Breast epithelium (tissue), 4 donors: Measurements from ENCODE around the gene WNK2. TPM values are rescaled to one million over a fixed set of nuclear protein-coding genes. Genes with fewer than 3 reads are reported as not detected.
"Not testable (repeated sequence)": the region's sequence is repeated elsewhere in the genome, so short reads cannot be mapped to it uniquely, and the experiment has no call there.

Source experiments
- DNase-seq, 2 donors: peaks; one replicate each; pipeline ENCODE4 v3.0.0-alpha.2; 2019; ENCODE audit warnings: low spot score in 2 of 2
- H3K27ac ChIP-seq, 2 donors: fragments of 200-600 bp; sonication (generic) in 1 of 2; one replicate each; pipeline ENCODE4 v1.5.1; 2016 to 2019; ENCODE audit warnings: mild to moderate bottlenecking in 1 of 2
- H3K27me3 ChIP-seq, 2 donors: fragments of 200-600 bp; sonication (generic) in 1 of 2; one replicate each; pipeline versions ENCODE4 v1.5.1 to v1.6.0; 2017 to 2019; ENCODE audit warnings: control low read depth in 1 of 2, mild to moderate bottlenecking in 1 of 2
- H3K36me3 ChIP-seq: fragments of 200-600 bp; one replicate; pipeline ENCODE4 v1.5.1; 2019
- H3K4me1 ChIP-seq, 2 donors: fragments of 200-600 bp; sonication (generic); one replicate each; pipeline ENCODE4 v1.5.1; 2016 to 2019; ENCODE audit warnings: control low read depth in 1 of 2
- H3K4me3 ChIP-seq, 3 donors: fragments of 200-600 bp; sonication (generic); 1 replicate in 2 of 3; 2 replicates in 1 of 3; pipeline ENCODE4 v1.5.1; 2016 to 2019; ENCODE audit warnings: mild to moderate bottlenecking in 3 of 3, moderate library complexity in 2 of 3
- H3K9me3 ChIP-seq, 2 donors: fragments of 200-600 bp; sonication (generic) in 1 of 2; one replicate each; pipeline ENCODE4 v1.5.1; 2016 to 2019; ENCODE audit warnings: control low read depth in 1 of 2
- POLR2A ChIP-seq: fragments of 450-650 bp; IDR thresholded peaks from one replicate; pipeline ENCODE4 v1.6.1; 2016; ENCODE audit warnings: antibody characterized with exemption, mild to moderate bottlenecking, moderate library complexity
- POLR2AphosphoS5 ChIP-seq, 3 donors: sonication (generic); formaldehyde crosslinking; IDR thresholded peaks; one replicate each; pipeline ENCODE4 v1.6.1; 2017; ENCODE audit warnings: antibody characterized with exemption in 3 of 3
- intact Hi-C: fragments of 100-400 bp; cut with DNase I; formaldehyde crosslinking; loops from one replicate; pipeline ENCODE4 v1.15.1; 2023; ENCODE audit warnings: low total_unique reads
- total RNA-seq, 3 donors: library from RNA; depleted of rRNA; stranded (reverse); fragments of >200 nt; gene quantifications; one replicate each; pipeline ENCODE4 v1.1.0, GENCODE V29; 2016
- TF ChIP-seq, protein P1 (sequence below), 3 donors: fragments of 450-650 bp; IDR thresholded peaks; one replicate each; pipeline ENCODE4 v1.5.1; 2016 to 2017; ENCODE audit warnings: antibody characterized with exemption in 3 of 3, mild to moderate bottlenecking in 3 of 3, moderate library complexity in 3 of 3

The WNK2 gene
- total RNA-seq, 3 donors from 2014 or later = 9.1 to 28.5 TPM; not detected in 1

DNA sequence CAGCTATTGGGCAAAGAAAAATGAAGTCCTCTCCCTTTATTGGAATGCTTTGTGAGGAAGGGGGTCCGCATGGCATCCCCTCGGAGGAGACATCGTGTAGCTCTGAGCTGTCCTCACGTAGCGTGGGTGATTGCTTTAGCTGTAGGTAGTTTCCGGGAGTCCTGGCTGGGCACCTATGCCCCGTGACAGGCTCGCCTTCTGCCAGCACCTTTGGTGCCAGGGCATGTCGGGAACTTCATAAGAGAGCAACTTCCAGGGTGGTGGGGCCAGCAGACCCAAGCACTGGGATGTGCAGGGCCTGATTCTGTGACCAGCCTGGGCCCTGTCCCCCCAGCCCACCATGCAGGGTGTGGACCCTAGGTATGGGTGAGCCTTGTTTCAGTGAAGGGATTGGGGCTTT lies 64.0 kb downstream of the WNK2 start:
- H3K27ac ChIP-seq = no peak overlapping the region
- H3K4me3 ChIP-seq = no peak overlapping the region
- H3K27me3 ChIP-seq = no peaks in the 10 kb centered on the region
- no peak for DNase-seq
- H3K36me3 ChIP-seq = no peaks in the 10 kb centered on the region
- no peaks in the 10 kb centered on the region for H3K9me3 ChIP-seq
- no peaks in the 10 kb centered on the region for H3K4me1 ChIP-seq
- no peak for TF ChIP-seq POLR2AphosphoS5 (IDR thresholded peaks at IDR 0.05)
- TF ChIP-seq POLR2A = no peak
- TF ChIP-seq, protein P1, sequence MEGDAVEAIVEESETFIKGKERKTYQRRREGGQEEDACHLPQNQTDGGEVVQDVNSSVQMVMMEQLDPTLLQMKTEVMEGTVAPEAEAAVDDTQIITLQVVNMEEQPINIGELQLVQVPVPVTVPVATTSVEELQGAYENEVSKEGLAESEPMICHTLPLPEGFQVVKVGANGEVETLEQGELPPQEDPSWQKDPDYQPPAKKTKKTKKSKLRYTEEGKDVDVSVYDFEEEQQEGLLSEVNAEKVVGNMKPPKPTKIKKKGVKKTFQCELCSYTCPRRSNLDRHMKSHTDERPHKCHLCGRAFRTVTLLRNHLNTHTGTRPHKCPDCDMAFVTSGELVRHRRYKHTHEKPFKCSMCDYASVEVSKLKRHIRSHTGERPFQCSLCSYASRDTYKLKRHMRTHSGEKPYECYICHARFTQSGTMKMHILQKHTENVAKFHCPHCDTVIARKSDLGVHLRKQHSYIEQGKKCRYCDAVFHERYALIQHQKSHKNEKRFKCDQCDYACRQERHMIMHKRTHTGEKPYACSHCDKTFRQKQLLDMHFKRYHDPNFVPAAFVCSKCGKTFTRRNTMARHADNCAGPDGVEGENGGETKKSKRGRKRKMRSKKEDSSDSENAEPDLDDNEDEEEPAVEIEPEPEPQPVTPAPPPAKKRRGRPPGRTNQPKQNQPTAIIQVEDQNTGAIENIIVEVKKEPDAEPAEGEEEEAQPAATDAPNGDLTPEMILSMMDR (IDR thresholded peaks at IDR 0.05) = no peak
- intact Hi-C loops = no loop called here

DNA sequence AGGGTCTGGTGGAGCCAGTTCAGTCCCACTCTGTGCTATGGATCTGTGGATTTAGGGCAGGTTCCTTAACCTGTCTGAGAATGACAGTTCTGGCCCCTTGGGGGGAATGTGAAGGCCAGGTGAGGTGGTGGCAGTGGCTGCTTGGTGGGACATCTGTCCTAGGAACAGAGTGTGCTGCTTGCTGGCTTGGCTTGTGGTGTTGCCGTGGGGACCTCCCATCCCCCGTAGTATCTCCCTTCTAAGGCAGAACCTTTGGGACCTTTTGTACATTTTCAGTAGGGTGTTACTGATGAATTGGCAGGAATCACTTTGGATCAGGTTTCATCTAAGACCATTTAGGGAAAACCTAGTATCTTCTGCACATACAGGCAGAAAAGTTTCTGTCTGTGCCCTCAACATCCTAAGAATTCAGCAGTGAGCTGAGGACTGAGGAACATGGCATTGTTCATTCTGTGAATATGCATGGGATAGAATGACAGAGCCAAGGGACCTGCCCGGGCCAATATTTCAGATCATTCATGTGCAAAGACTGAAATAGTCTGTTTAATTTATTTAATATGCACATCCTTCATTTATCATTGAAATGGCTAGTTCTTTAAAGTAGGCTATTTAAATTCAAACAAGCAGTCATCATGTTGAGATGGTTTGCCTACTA lies 64.6 kb downstream of the WNK2 start:
- Histone ChIP-seq H3K27me3 (no peaks in the 10 kb centered on the region), H3K36me3 (no peaks in the 10 kb centered on the region), H3K27ac (no peak overlapping the region), H3K4me3 (no peak overlapping the region), H3K4me1 (no peaks in the 10 kb centered on the region), H3K9me3 (no peaks in the 10 kb centered on the region)
- TF ChIP-seq, protein P1 (IDR thresholded peaks at IDR 0.05) = no peak
- DNase-seq = no peak
- intact Hi-C loops = no loop called here

DNA sequence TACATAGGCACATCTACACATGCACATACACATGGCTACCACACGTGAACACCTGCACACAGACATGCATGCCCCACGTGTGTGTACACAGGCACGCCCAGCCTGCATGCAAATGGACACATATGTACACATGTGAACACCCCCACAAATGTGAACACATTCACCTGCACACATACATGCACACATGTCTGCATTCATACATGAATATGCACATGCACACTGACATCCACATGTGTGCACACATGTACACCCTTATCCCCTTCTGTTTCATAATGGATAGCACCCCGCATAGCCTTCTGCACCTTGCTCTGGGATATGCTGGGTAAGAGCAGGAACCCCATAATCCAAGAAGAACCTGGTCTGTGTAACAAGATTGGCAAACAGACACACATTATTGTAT lies 66.2 kb downstream of the WNK2 start:
- Histone ChIP-seq H3K27ac (no peak overlapping the region), H3K36me3 (no peaks in the 10 kb centered on the region), H3K9me3 (no peaks in the 10 kb centered on the region), H3K4me3 (no peak overlapping the region), H3K27me3 (no peaks in the 10 kb centered on the region), H3K4me1 (no peaks in the 10 kb centered on the region)
- intact Hi-C loops = no loop called here
- DNase-seq = no peak
- TF ChIP-seq POLR2AphosphoS5 (IDR thresholded peaks at IDR 0.05) (no peak), POLR2A (no peak)
- TF ChIP-seq, protein P1 (IDR thresholded peaks at IDR 0.05) = no peak

DNA sequence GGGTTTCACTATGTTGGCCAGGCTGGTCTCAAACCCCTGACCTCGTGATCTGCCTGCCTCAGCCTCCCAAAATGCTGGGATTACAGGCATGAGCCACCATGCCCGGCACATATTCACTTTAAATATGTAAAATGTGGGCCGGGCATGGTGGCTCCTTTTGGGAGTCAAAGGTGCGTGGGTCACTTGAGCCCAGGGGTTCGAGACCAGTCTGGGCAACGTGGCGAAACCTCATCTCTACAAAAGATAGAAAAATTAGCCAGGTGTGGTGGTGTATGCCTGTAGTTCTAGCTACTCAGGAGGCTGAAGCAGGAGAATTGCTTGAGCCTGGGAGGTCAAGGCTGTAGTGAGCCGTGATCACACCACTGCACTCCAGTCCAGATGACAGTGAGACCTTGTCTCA lies 67.4 kb downstream of the WNK2 start:
- H3K36me3 ChIP-seq, intact Hi-C loops, H3K4me1 ChIP-seq, H3K27me3 ChIP-seq, H3K9me3 ChIP-seq, DNase-seq, H3K4me3 ChIP-seq, H3K27ac ChIP-seq: not testable (repeated sequence)

DNA sequence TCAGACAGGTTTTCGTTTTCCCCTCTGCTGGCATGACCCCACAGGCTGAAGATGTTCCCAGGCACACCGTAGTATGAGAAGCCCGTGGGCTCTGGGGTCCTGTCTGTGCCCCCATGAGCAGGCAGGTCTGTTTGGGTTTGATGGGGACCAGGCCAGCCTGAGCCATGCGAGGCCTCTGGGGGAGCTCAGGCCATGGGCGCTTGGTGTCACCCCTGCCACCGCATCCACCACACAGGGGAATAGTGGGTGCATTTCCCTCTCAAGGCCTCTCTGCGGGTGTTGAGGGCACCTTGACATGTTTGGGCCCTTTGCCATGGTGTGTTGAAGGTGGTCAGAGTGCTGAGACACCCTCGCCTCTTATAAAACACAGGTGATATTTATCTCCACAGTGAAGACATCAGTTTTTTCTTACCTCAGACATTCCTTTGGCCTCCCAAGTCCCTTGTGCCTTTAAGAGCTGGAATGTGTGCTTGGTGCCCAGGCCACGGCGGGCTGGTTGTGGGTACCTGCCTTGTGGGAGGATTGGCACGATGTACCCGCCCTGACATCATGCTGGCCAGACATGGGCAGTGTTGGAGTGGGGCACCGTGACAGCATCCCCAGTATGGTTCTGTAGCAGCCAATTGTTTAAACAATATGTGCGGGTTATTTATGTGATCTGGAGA lies 68.3 kb downstream of the WNK2 start:
- no peaks in the 10 kb centered on the region for H3K27me3 ChIP-seq
- peak in 1 of 2 donors; percentile 30 for DNase-seq
- no peaks in the 10 kb centered on the region for H3K36me3 ChIP-seq
- no peak overlapping the region for H3K4me3 ChIP-seq
- H3K9me3 ChIP-seq = no peaks in the 10 kb centered on the region
- TF ChIP-seq POLR2A = no peak
- TF ChIP-seq, protein P1 (IDR thresholded peaks at IDR 0.05) = no peak
- no peak for TF ChIP-seq POLR2AphosphoS5 (IDR thresholded peaks at IDR 0.05)
- no peak overlapping the region for H3K27ac ChIP-seq
- intact Hi-C loops = no loop called here
- H3K4me1 ChIP-seq = no peaks in the 10 kb centered on the region
